Neural cell (in vitro differentiated cells): ENCODE data around the gene LYVE1.

Source experiments
- EP300 ChIP-seq: fragments of 450-650 bp; conservative IDR thresholded peaks from 2 replicates; pipeline ENCODE4 v1.6.1; 2014; ENCODE audit warnings: antibody characterized with exemption, mild to moderate bottlenecking, moderate library complexity; ENCODE audit not compliant: poor library complexity, severe bottlenecking
- EZH2 ChIP-seq: fragments of 200-600, 300-800 bp; shearing (Covaris generic), sonication (generic); IDR thresholded peaks from 2 replicates; pipeline ENCODE4 v1.6.1; 2014; ENCODE audit warnings: antibody characterized with exemption, low read length, borderline replicate concordance, mild to moderate bottlenecking; ENCODE audit not compliant: insufficient read depth, poor library complexity, severe bottlenecking
- MXI1 ChIP-seq: fragments of 450-650 bp; conservative IDR thresholded peaks from 2 replicates; pipeline ENCODE4 v1.6.1; 2014; ENCODE audit warnings: antibody characterized with exemption, mild to moderate bottlenecking; ENCODE audit not compliant: poor library complexity, severe bottlenecking
- POLR2AphosphoS5 ChIP-seq: IDR thresholded peaks from 2 replicates; pipeline ENCODE4 v1.6.1; 2012
- RAD21 ChIP-seq: fragments of 450-650 bp; conservative IDR thresholded peaks from 2 replicates; pipeline ENCODE4 v1.6.1; 2014; ENCODE audit warnings: antibody characterized with exemption, mild to moderate bottlenecking, moderate library complexity
- SMC3 ChIP-seq: fragments of 450-650 bp; conservative IDR thresholded peaks from 2 replicates; pipeline ENCODE4 v1.6.1; 2014; ENCODE audit warnings: antibody characterized with exemption, mild to moderate bottlenecking, moderate library complexity; ENCODE audit not compliant: poor library complexity
- TAF1 ChIP-seq: IDR thresholded peaks from 2 replicates; pipeline ENCODE4 v1.6.1; 2012; ENCODE audit warnings: low read depth
- TF ChIP-seq, protein P1 (sequence below): fragments of 450-650 bp; IDR thresholded peaks from 2 replicates; pipeline ENCODE4 v1.5.1; 2014; ENCODE audit warnings: antibody characterized with exemption, mild to moderate bottlenecking, moderate library complexity; ENCODE audit not compliant: poor library complexity, severe bottlenecking
- TF ChIP-seq, protein P2 (sequence below): IDR thresholded peaks from 2 replicates; pipeline ENCODE4 v1.6.1; 2012; ENCODE audit warnings: borderline replicate concordance

DNA sequence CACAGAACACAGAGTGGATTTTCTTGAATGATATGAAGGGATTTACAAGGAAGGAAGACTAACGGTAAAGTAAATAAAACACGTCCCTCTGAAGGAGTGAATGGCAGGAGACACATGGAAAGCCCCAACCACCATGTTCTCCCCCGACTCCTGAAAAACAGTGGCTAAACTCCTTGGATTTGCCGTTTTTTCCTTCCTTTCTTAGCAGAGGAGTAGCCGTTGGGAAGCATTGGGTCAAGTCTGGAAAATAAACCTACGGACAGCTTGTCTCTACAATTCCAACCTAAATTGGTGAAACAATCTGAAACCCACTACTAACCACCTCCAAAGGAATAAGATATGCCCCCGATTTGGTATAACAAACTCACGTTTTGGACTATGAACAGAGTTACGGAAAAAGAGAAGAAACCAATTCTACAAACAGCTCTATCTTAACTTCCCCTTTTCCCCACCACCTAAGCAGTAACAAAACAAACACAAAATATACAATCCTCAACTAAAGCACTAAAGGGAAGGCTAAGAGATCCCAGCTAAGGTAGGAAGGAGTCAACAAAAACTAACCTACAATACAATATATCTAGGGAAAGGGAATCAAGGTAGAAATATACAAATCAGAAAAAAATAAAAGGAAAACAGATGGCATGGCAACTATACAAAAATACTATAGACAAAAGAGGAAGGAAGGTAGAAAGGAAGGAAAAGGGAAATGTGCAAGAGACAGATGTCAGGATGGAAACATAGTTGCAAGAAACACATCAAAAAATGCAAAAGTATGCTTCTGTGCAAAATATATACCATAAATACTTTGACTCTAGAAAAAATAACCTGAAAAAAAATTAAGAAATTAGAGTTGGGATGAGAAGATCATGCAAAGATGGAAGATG lies 43.8 kb upstream of the LYVE1 start:
- TF ChIP-seq, protein P1, sequence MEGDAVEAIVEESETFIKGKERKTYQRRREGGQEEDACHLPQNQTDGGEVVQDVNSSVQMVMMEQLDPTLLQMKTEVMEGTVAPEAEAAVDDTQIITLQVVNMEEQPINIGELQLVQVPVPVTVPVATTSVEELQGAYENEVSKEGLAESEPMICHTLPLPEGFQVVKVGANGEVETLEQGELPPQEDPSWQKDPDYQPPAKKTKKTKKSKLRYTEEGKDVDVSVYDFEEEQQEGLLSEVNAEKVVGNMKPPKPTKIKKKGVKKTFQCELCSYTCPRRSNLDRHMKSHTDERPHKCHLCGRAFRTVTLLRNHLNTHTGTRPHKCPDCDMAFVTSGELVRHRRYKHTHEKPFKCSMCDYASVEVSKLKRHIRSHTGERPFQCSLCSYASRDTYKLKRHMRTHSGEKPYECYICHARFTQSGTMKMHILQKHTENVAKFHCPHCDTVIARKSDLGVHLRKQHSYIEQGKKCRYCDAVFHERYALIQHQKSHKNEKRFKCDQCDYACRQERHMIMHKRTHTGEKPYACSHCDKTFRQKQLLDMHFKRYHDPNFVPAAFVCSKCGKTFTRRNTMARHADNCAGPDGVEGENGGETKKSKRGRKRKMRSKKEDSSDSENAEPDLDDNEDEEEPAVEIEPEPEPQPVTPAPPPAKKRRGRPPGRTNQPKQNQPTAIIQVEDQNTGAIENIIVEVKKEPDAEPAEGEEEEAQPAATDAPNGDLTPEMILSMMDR = no peak
- TF ChIP-seq TAF1 (no peak), POLR2AphosphoS5 (no peak), EP300 (no peak), MXI1 (no peak), EZH2 (no peak), SMC3 (no peak), RAD21 (no peak)
- TF ChIP-seq, protein P2, sequence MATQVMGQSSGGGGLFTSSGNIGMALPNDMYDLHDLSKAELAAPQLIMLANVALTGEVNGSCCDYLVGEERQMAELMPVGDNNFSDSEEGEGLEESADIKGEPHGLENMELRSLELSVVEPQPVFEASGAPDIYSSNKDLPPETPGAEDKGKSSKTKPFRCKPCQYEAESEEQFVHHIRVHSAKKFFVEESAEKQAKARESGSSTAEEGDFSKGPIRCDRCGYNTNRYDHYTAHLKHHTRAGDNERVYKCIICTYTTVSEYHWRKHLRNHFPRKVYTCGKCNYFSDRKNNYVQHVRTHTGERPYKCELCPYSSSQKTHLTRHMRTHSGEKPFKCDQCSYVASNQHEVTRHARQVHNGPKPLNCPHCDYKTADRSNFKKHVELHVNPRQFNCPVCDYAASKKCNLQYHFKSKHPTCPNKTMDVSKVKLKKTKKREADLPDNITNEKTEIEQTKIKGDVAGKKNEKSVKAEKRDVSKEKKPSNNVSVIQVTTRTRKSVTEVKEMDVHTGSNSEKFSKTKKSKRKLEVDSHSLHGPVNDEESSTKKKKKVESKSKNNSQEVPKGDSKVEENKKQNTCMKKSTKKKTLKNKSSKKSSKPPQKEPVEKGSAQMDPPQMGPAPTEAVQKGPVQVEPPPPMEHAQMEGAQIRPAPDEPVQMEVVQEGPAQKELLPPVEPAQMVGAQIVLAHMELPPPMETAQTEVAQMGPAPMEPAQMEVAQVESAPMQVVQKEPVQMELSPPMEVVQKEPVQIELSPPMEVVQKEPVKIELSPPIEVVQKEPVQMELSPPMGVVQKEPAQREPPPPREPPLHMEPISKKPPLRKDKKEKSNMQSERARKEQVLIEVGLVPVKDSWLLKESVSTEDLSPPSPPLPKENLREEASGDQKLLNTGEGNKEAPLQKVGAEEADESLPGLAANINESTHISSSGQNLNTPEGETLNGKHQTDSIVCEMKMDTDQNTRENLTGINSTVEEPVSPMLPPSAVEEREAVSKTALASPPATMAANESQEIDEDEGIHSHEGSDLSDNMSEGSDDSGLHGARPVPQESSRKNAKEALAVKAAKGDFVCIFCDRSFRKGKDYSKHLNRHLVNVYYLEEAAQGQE = no peak
